Measurements from ENCODE around the gene SMURF1. TPM values are rescaled to one million over a fixed set of nuclear protein-coding genes. Genes with fewer than 3 reads are reported as not detected.

Gene SMURF1
- total and polyA plus RNA-seq, 9 donors = 7.3 to 11.2 (median 8.4) TPM

GRCh38 chr7:99032928-99033327 lies 111.0 kb downstream of the SMURF1 start:
- WGBS (ENCODE audit: insufficient coverage) = 85% methylated on average over 15 of the region's 15 CpGs
- Histone ChIP-seq H3K27ac (ENCODE audit: low read length) (no peak overlapping the region), H3K27me3 (ENCODE audit: control insufficient read depth, insufficient read depth, low read length) (no peaks in the 10 kb centered on the region), H3K36me3 (ENCODE audit: control insufficient read depth, insufficient read depth, low read length) (peaks cover 87% of the 10 kb centered on the region), H3K4me3 (ENCODE audit: low read length) (no peak overlapping the region), H3K4me1 (ENCODE audit: control insufficient read depth, insufficient read depth, low read length) (no peaks in the 10 kb centered on the region), H3K9me3 (replicated peaks; ENCODE audit: control insufficient read depth, low read depth, low read length) (peaks cover 8% of the 10 kb centered on the region)
- DNase-seq = no peak

- no peaks in the 10 kb centered on the region for H3K4me1 ChIP-seq (ENCODE audit: control insufficient read depth, insufficient read depth, low read length)
- peaks cover 8% of the 10 kb centered on the region for H3K9me3 ChIP-seq (replicated peaks; ENCODE audit: control insufficient read depth, low read depth, low read length)
- no peak overlapping the region for H3K4me3 ChIP-seq (ENCODE audit: low read length)
- H3K36me3 ChIP-seq (ENCODE audit: control insufficient read depth, insufficient read depth, low read length) = peaks cover 80% of the 10 kb centered on the region
- WGBS (ENCODE audit: insufficient coverage) = 100% methylated on average over 4 of the region's 7 CpGs
- no peak for DNase-seq
- H3K27me3 ChIP-seq (ENCODE audit: control insufficient read depth, insufficient read depth, low read length) = no peaks in the 10 kb centered on the region
- peak overlapping the region; percentile 56 for H3K27ac ChIP-seq (ENCODE audit: low read length)
These were observed 112.4 kb downstream of the SMURF1 start for GRCh38 chr7:99031496-99031895.

GRCh38 chr7:99030951-99031350 lies 113.0 kb downstream of the SMURF1 start:
- Histone ChIP-seq H3K27ac (ENCODE audit: low read length) (no peak overlapping the region), H3K36me3 (ENCODE audit: control insufficient read depth, insufficient read depth, low read length) (peaks cover 75% of the 10 kb centered on the region), H3K27me3 (ENCODE audit: control insufficient read depth, insufficient read depth, low read length) (no peaks in the 10 kb centered on the region), H3K9me3 (replicated peaks; ENCODE audit: control insufficient read depth, low read depth, low read length) (peaks cover 8% of the 10 kb centered on the region), H3K4me3 (ENCODE audit: low read length) (no peak overlapping the region), H3K4me1 (ENCODE audit: control insufficient read depth, insufficient read depth, low read length) (no peaks in the 10 kb centered on the region)
- DNase-seq = peak; percentile 35
- WGBS (ENCODE audit: insufficient coverage) = no CpG with 5 or more reads among the region's 5 CpGs

GRCh38 chr7:99030457-99030856 lies 113.5 kb downstream of the SMURF1 start:
- Histone ChIP-seq H3K27ac (ENCODE audit: low read length) (peak overlapping the region; percentile 15), H3K9me3 (replicated peaks; ENCODE audit: control insufficient read depth, low read depth, low read length) (peaks cover 8% of the 10 kb centered on the region), H3K36me3 (ENCODE audit: control insufficient read depth, insufficient read depth, low read length) (peaks cover 70% of the 10 kb centered on the region), H3K27me3 (ENCODE audit: control insufficient read depth, insufficient read depth, low read length) (no peaks in the 10 kb centered on the region), H3K4me3 (ENCODE audit: low read length) (no peak overlapping the region), H3K4me1 (ENCODE audit: control insufficient read depth, insufficient read depth, low read length) (no peaks in the 10 kb centered on the region)
- whole genome bisulfite sequencing (ENCODE audit: insufficient coverage) = 98% methylated on average over 6 of the region's 6 CpGs
- no peak for DNase-seq

GRCh38 chr7:99029466-99030435 lies 114.2 kb downstream of the SMURF1 start:
- Histone ChIP-seq H3K4me1 (ENCODE audit: control insufficient read depth, insufficient read depth, low read length) (no peaks in the 10 kb centered on the region), H3K9me3 (replicated peaks; ENCODE audit: control insufficient read depth, low read depth, low read length) (peaks cover 8% of the 10 kb centered on the region), H3K27me3 (ENCODE audit: control insufficient read depth, insufficient read depth, low read length) (no peaks in the 10 kb centered on the region), H3K4me3 (ENCODE audit: low read length) (no peak overlapping the region), H3K27ac (ENCODE audit: low read length) (peak overlapping the region; percentile 45), H3K36me3 (ENCODE audit: control insufficient read depth, insufficient read depth, low read length) (peaks cover 63% of the 10 kb centered on the region)
- WGBS (ENCODE audit: insufficient coverage) = 96% methylated on average over 5 of the region's 9 CpGs
- DNase-seq = peak; percentile 33

- Histone ChIP-seq H3K4me1 (ENCODE audit: control insufficient read depth, insufficient read depth, low read length) (no peaks in the 10 kb centered on the region), H3K9me3 (replicated peaks; ENCODE audit: control insufficient read depth, low read depth, low read length) (peaks cover 8% of the 10 kb centered on the region), H3K4me3 (ENCODE audit: low read length) (no peak overlapping the region), H3K36me3 (ENCODE audit: control insufficient read depth, insufficient read depth, low read length) (peaks cover 49% of the 10 kb centered on the region), H3K27me3 (ENCODE audit: control insufficient read depth, insufficient read depth, low read length) (no peaks in the 10 kb centered on the region), H3K27ac (ENCODE audit: low read length) (no peak overlapping the region)
- DNase-seq = no peak
- 88% methylated on average over 14 of the region's 27 CpGs for WGBS (ENCODE audit: insufficient coverage)
These were observed 115.5 kb downstream of the SMURF1 start for GRCh38 chr7:99028261-99028973.

GRCh38 chr7:99027841-99028240 lies 116.1 kb downstream of the SMURF1 start:
- 73% methylated on average over 20 of the region's 20 CpGs for WGBS (ENCODE audit: insufficient coverage)
- Histone ChIP-seq H3K36me3 (ENCODE audit: control insufficient read depth, insufficient read depth, low read length) (peaks cover 44% of the 10 kb centered on the region), H3K4me3 (ENCODE audit: low read length) (no peak overlapping the region), H3K27ac (ENCODE audit: low read length) (no peak overlapping the region), H3K27me3 (ENCODE audit: control insufficient read depth, insufficient read depth, low read length) (no peaks in the 10 kb centered on the region), H3K9me3 (replicated peaks; ENCODE audit: control insufficient read depth, low read depth, low read length) (peaks cover 8% of the 10 kb centered on the region), H3K4me1 (ENCODE audit: control insufficient read depth, insufficient read depth, low read length) (no peaks in the 10 kb centered on the region)
- no peak for DNase-seq

GRCh38 chr7:99027241-99027640 lies 116.7 kb downstream of the SMURF1 start:
- no peak overlapping the region for H3K27ac ChIP-seq (ENCODE audit: low read length)
- H3K36me3 ChIP-seq (ENCODE audit: control insufficient read depth, insufficient read depth, low read length) = peaks cover 44% of the 10 kb centered on the region
- no peak for DNase-seq
- no peak overlapping the region for H3K4me3 ChIP-seq (ENCODE audit: low read length)
- H3K27me3 ChIP-seq (ENCODE audit: control insufficient read depth, insufficient read depth, low read length) = no peaks in the 10 kb centered on the region
- H3K4me1 ChIP-seq (ENCODE audit: control insufficient read depth, insufficient read depth, low read length) = no peaks in the 10 kb centered on the region
- H3K9me3 ChIP-seq (replicated peaks; ENCODE audit: control insufficient read depth, low read depth, low read length) = peaks cover 8% of the 10 kb centered on the region
- WGBS (ENCODE audit: insufficient coverage) = 86% methylated on average over 1 of the region's 3 CpGs

GRCh38 chr7:99024066-99024465 lies 119.8 kb downstream of the SMURF1 start:
- Histone ChIP-seq H3K9me3 (replicated peaks; ENCODE audit: control insufficient read depth, low read depth, low read length) (no peaks in the 10 kb centered on the region), H3K27ac (ENCODE audit: low read length) (no peak overlapping the region), H3K36me3 (ENCODE audit: control insufficient read depth, insufficient read depth, low read length) (peaks cover 22% of the 10 kb centered on the region), H3K4me1 (ENCODE audit: control insufficient read depth, insufficient read depth, low read length) (no peaks in the 10 kb centered on the region), H3K4me3 (ENCODE audit: low read length) (no peak overlapping the region), H3K27me3 (ENCODE audit: control insufficient read depth, insufficient read depth, low read length) (no peaks in the 10 kb centered on the region)
- DNase-seq = peak; percentile 37

- no peak for DNase-seq
- 75% methylated on average over 2 of the region's 3 CpGs for WGBS (ENCODE audit: insufficient coverage)
- Histone ChIP-seq H3K27ac (ENCODE audit: low read length) (no peak overlapping the region), H3K4me3 (ENCODE audit: low read length) (no peak overlapping the region), H3K36me3 (ENCODE audit: control insufficient read depth, insufficient read depth, low read length) (peaks cover 11% of the 10 kb centered on the region), H3K27me3 (ENCODE audit: control insufficient read depth, insufficient read depth, low read length) (no peaks in the 10 kb centered on the region), H3K4me1 (ENCODE audit: control insufficient read depth, insufficient read depth, low read length) (no peaks in the 10 kb centered on the region), H3K9me3 (replicated peaks; ENCODE audit: control insufficient read depth, low read depth, low read length) (no peaks in the 10 kb centered on the region)
These were observed 121.9 kb downstream of the SMURF1 start for GRCh38 chr7:99021941-99022560.
